GM12878 (cell line): ENCODE results near the gene ARL6IP5. TPM values are rescaled to one million over a fixed set of nuclear protein-coding genes. Genes with fewer than 3 reads are reported as not detected.

Source experiments
- ATAC-seq: fragments of 200-7000 bp; cut with Tn5 transposase; 3 replicates; pipeline ENCODE4 v1.9.1; 2020; ENCODE audit warnings: mild to moderate bottlenecking, moderate library complexity
- BruUV-seq: library from RNA; stranded (reverse); fragments of 400-500 nt; replicated peaks from 2 replicates; lab custom pipeline; 2021; lab: Mats Ljungman, UMichigan
- CTCF ChIA-PET: fragments of 300-600 bp; sonication (Branson Sonifier 250); formaldehyde crosslinking; extraction: SDS; loops from one replicate; lab custom pipeline; 2021; ENCODE audit warnings: inconsistent platforms; lab: Yijun Ruan, JAX
- POLR2A ChIA-PET: fragments of 350-600 bp; formaldehyde crosslinking; extraction: SDS; loops from one replicate; lab custom pipeline; 2021; ENCODE audit warnings: inconsistent platforms; lab: Charles Lee
- RAD21 ChIA-PET: fragments of 300-600 bp; sonication (Branson Sonifier 250); formaldehyde crosslinking; loops from one replicate; lab custom pipeline; 2023; ENCODE audit warnings: antibody characterized with exemption; ENCODE audit not compliant: unreplicated experiment; lab: Charles Lee
- SMC1A ChIA-PET: fragments of 300-600 bp; sonication (Branson Sonifier 250); formaldehyde crosslinking; loops from one replicate; lab custom pipeline; 2023; ENCODE audit not compliant: unreplicated experiment, uncharacterized antibody; lab: Charles Lee
- DNase-seq: peaks from one replicate; pipeline ENCODE4 v3.0.0-alpha.2; 2011; ENCODE audit warnings: low read depth, low spot score
- FAIRE-seq: peaks from 3 replicates; lab custom pipeline; 2011; peaks lifted over from hg19 to GRCh38; lab: Jason Lieb, UNC
- H2AFZ ChIP-seq: 2 replicates; pipeline ENCODE4 v1.6.0; 2011; ENCODE audit warnings: low read depth, low read length, control low read depth; ENCODE audit not compliant: control insufficient read depth
- H3K27ac ChIP-seq: 2 replicates; pipeline ENCODE4 v1.5.1; 2011; ENCODE audit warnings: control low read depth; ENCODE audit not compliant: control insufficient read depth, insufficient read depth
- H3K27me3 ChIP-seq, 2 experiments: replicated peaks in 1 of 2; 2 replicates each; pipeline versions ENCODE4 v1.6.0 to v1.6.1; 2011; ENCODE audit warnings: low read length in 1 of 2; ENCODE audit not compliant: control insufficient read depth in 2 of 2, insufficient read depth in 2 of 2
- H3K36me3 ChIP-seq, 2 experiments: 2 replicates each; pipeline ENCODE4 v1.5.1; 2011; ENCODE audit warnings: low read length in 1 of 2; ENCODE audit not compliant: control insufficient read depth in 2 of 2, insufficient read depth in 2 of 2
- H3K4me1 ChIP-seq: 2 replicates; pipeline ENCODE4 v1.6.1; 2011; ENCODE audit warnings: mild to moderate bottlenecking, low read length, moderate library complexity, mixed read lengths; ENCODE audit not compliant: control insufficient read depth, insufficient read depth
- H3K4me2 ChIP-seq: 2 replicates; pipeline ENCODE4 v1.6.0; 2011; ENCODE audit warnings: control low read depth; ENCODE audit not compliant: control insufficient read depth, insufficient read depth
- H3K4me3 ChIP-seq: fragments of 200-600 bp; sonication (generic); 2 replicates; pipeline ENCODE4 v1.5.1; 2016
- H3K79me2 ChIP-seq: 2 replicates; pipeline ENCODE4 v1.6.0; 2011; ENCODE audit warnings: low read length; ENCODE audit not compliant: control insufficient read depth, insufficient read depth
- H3K9ac ChIP-seq: 2 replicates; pipeline ENCODE4 v1.8.0; 2011; ENCODE audit warnings: low read length, control low read depth, mixed read lengths; ENCODE audit not compliant: control insufficient read depth, insufficient read depth
- H3K9me3 ChIP-seq: replicated peaks from 3 replicates; pipeline ENCODE4 v1.5.1; 2011; ENCODE audit warnings: mild to moderate bottlenecking, low read length; ENCODE audit not compliant: control insufficient read depth, insufficient read depth
- H4K20me1 ChIP-seq: 2 replicates; pipeline ENCODE4 v1.6.0; 2011; ENCODE audit not compliant: control insufficient read depth, insufficient read depth
- DPF2 ChIP-seq: fragments of 450-650 bp; IDR thresholded peaks from 2 replicates; pipeline ENCODE4 v1.6.1; 2017; ENCODE audit warnings: mild to moderate bottlenecking
- EGR1 ChIP-seq, 2 experiments: IDR thresholded peaks; 1 replicate in 1 of 2; 2 replicates in 1 of 2; pipeline ENCODE4 v1.6.1; 2011 to 2012; ENCODE audit warnings: low read depth in 2 of 2, low read length in 2 of 2, borderline replicate concordance in 1 of 2, mild to moderate bottlenecking in 1 of 2, moderate library complexity in 1 of 2
- MEF2B ChIP-seq: fragments of 450-650 bp; IDR thresholded peaks from 2 replicates; pipeline ENCODE4 v1.6.1; 2018; ENCODE audit warnings: mild to moderate bottlenecking, moderate library complexity; ENCODE audit not compliant: partially characterized antibody, poor library complexity, severe bottlenecking
- MTA2 ChIP-seq: fragments of 450-650 bp; IDR thresholded peaks from 2 replicates; pipeline ENCODE4 v1.6.1; 2016; ENCODE audit warnings: low read depth, mild to moderate bottlenecking, moderate library complexity
- NR2C1 ChIP-seq: fragments of 450-650 bp; IDR thresholded peaks from 2 replicates; pipeline ENCODE4 v1.6.1; 2017; ENCODE audit warnings: antibody characterized with exemption, mild to moderate bottlenecking, moderate library complexity
- NR2C2 ChIP-seq: IDR thresholded peaks from 2 replicates; pipeline ENCODE4 v1.6.1; 2011; ENCODE audit warnings: borderline replicate concordance, low read depth; ENCODE audit not compliant: control insufficient read depth, insufficient read length
- NR2F1 ChIP-seq: fragments of 450-650 bp; conservative IDR thresholded peaks from 2 replicates; pipeline ENCODE4 v1.6.1; 2017; ENCODE audit warnings: mild to moderate bottlenecking
- POLR2AphosphoS5 ChIP-seq: IDR thresholded peaks from 2 replicates; pipeline ENCODE4 v1.6.1; 2011; ENCODE audit warnings: mild to moderate bottlenecking, low read length, inconsistent platforms
- POU2F2 ChIP-seq: IDR thresholded peaks from 3 replicates; pipeline ENCODE4 v1.6.1; 2011; ENCODE audit warnings: low read depth, mild to moderate bottlenecking, low read length, borderline replicate concordance
- YBX1 ChIP-seq: fragments of 450-650 bp; IDR thresholded peaks from 2 replicates; pipeline ENCODE4 v1.6.1; 2016; ENCODE audit warnings: antibody characterized with exemption
- YY1 ChIP-seq: IDR thresholded peaks from 2 replicates; pipeline ENCODE4 v1.6.1; 2011; ENCODE audit warnings: low read depth, mild to moderate bottlenecking, low read length
- ZBED1 ChIP-seq: IDR thresholded peaks from 2 replicates; pipeline ENCODE4 v1.6.1; 2016; ENCODE audit warnings: borderline replicate concordance
- ZNF207 ChIP-seq: fragments of 450-650 bp; IDR thresholded peaks from 2 replicates; pipeline ENCODE4 v1.6.1; 2014; ENCODE audit warnings: antibody characterized with exemption, mild to moderate bottlenecking, borderline replicate concordance
- ZNF384 ChIP-seq: IDR thresholded peaks from 2 replicates; pipeline ENCODE4 v1.6.1; 2012; ENCODE audit warnings: low read depth, mild to moderate bottlenecking, low read length, improper control_type of control experiment, borderline replicate concordance
- WGBS: methylation state at CpG from one replicate; pipeline ENCODE4 v1.1.6; 2016; ENCODE audit warnings: low lambda C conversion rate; ENCODE audit not compliant: insufficient replicate concordance, insufficient coverage; ENCODE audit errors: missing lambda C conversion rate; 5-methylcytosine and 5-hydroxymethylcytosine counted together
- in situ Hi-C: fragments of 300-500 bp; cut with MboI; formaldehyde crosslinking; loops from 9 replicates; pipeline ENCODE4 v1.14.3; 2018; ENCODE audit warnings: mixed read lengths
- intact Hi-C: fragments of 100-400 bp; cut with micrococcal nuclease; formaldehyde crosslinking; loops from one replicate; pipeline ENCODE4 v1.14.2; 2022; ENCODE audit not compliant: unreplicated experiment
- polyA plus RNA-seq, 11 experiments: library from polyadenylated mRNA; depleted of rRNA in 4 of 11; unstranded in 6 of 11; stranded (reverse) in 5 of 11; fragments of >200 nt; fragmentation: Nextera tagmentation in 4 of 11; fragmentation: Illumina TruSeq in 1 of 11; extraction: Ambion mirVana in 4 of 11; extraction: Trizol in 1 of 11; gene quantifications; 1 replicate in 1 of 11; 2 replicates in 10 of 11; pipeline versions ENCODE4 v1.2.1 to v1.2.3, GENCODE V29; 2011 to 2016; ENCODE audit warnings: inconsistent platforms in 2 of 11, missing spikeins in 2 of 11, low read depth in 1 of 11
- total RNA-seq, 4 experiments: library from RNA; depleted of rRNA in 3 of 4; stranded (reverse); fragments of >200 nt in 3 of 4; fragmentation: Illumina TruSeq in 1 of 4; extraction: Trizol in 1 of 4; gene quantifications; 2 replicates each; pipeline versions ENCODE4 v1.2.1 to v1.2.3, GENCODE V29; 2013 to 2021
- TF ChIP-seq, protein P1 (sequence below): fragments of 450-650 bp; IDR thresholded peaks from 2 replicates; pipeline ENCODE4 v1.6.1; 2017; ENCODE audit warnings: mild to moderate bottlenecking, moderate library complexity
- TF ChIP-seq, protein P2 (sequence below): fragments of 450-650 bp; formaldehyde crosslinking; IDR thresholded peaks from 2 replicates; pipeline ENCODE4 v1.5.0; 2022; ENCODE audit warnings: mild to moderate bottlenecking, missing genetic modification characterization

The ARL6IP5 gene
- total and polyA plus RNA-seq, 10 of the 15 experiments (the other 5 are each of a cell fraction or from before 2014, with no cell fraction given): 78.2 to 310 (median 148) TPM

DNA sequence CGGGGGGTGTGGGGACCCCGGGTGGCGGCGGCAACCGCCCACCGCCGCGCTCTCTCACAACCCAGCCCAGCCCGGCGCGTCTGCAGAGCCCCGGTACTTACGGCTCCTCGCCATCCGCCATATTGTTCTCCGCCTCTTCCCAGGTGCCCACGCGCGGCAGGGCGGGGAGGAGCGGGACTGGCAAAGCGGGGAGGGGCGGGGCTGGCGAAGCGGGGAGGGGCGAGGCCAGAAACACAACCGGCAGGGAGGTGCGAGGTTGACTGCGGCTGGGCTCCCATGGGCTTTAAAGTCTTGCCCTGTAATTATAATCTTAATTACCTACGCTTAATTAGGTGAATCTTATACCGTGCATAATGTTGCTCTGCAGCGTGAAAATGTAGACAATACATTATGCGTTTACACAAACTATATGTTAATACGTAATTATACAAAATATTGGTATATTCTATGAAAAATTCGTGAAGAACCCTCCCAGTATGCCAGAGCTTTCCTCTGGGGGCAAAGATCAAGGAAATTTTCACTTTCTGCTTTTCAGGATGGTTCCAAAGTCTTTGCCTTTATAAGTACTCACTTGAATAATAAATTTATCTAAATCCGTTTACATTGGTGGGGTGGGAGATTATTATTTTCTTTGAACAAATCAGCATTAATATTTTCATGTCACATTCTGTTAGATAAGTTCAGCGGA is 4.4 kb upstream of the ARL6IP5 start, which contains the start of gene UBA3:
UBA3 (minus strand) TSS at position 133 of the 688 bp plus-strand sequence; CDS start at position 121, 12 bp downstream.
- CTCF ChIA-PET: interaction anchor here (2.5 kb wide), 1 partner anchor 36 kb away, joined by 7 read pairs; no protein-coding TSS in a partner anchor
- FAIRE-seq (no peak), ATAC-seq (peak; percentile 70), DNase-seq (no peak)
- SMC1A ChIA-PET: interaction anchor here (1.1 to 19.6 kb wide), 5 partner anchors 13 to 85 kb away, joined by 3 to 234 read pairs (median 5); partner anchors contain the start of gene TMF1
- Histone ChIP-seq H3K4me2 (peak within 1 kb of the TSS; percentile 85), H3K79me2 (peaks cover 44% of the 10 kb centered on the region), H3K4me1 (peaks cover 31% of the 10 kb centered on the region), H3K27ac (peak within 1 kb of the TSS; percentile 53), H4K20me1 (no peaks in the 10 kb centered on the region), H3K27me3 (no peaks in the 10 kb centered on the region), H3K9ac (peak within 1 kb of the TSS; percentile 77), H3K9me3 (no peaks in the 10 kb centered on the region), H2AFZ (no peak within 1 kb of the TSS), H3K4me3 (peak within 1 kb of the TSS; percentile 89), H3K36me3 (no peaks in the 10 kb centered on the region)
- under 1% methylated on average over 23 of the region's 37 CpGs for WGBS
- RAD21 ChIA-PET: interaction anchor here (0.6 to 16.7 kb wide), 6 partner anchors 9 to 1389 kb away, joined by 3 to 152 read pairs (median 7); partner anchors contain the start of gene TMF1
- no TSS peak for BruUV-seq
- intact Hi-C loops (loop anchor here (5.0 to 10.0 kb wide), 2 partner anchors 122 to 1426 kb away; partner anchors contain the start of gene SUCLG2), in situ Hi-C loops (no loop called here)
- POLR2A ChIA-PET: interaction anchor here (1.1 to 4.2 kb wide), 2 partner anchors 11 to 14 kb away, joined by 6 to 14 read pairs; no protein-coding TSS in a partner anchor
- TF ChIP-seq NR2F1 (0 out of 2 replicates have a peak, but pooled peaks have one; percentile 12), MEF2B (peak; percentile 87), NR2C2 (no peak), MTA2 (peak; percentile 85), YY1 (peak; percentile 97), POU2F2 (peak; percentile 29; the same call in 1 of the 3 replicates), ZNF384 (no peak), ZNF207 (no peak), DPF2 (0 out of 2 replicates have a peak, but pooled peaks have one; percentile 13), YBX1 (no peak), POLR2AphosphoS5 (peak; percentile 66), ZBED1 (no peak), EGR1 (IDR thresholded peaks at IDR 0.05; ENCODE audit: borderline replicate concordance in 1 of 2, low read depth in 2 of 2, low read length in 2 of 2) (peak in 1 of 2 experiments; percentile 63; a peak in 1 of 3 replicates), NR2C1 (no peak)
- TF ChIP-seq, protein P1, sequence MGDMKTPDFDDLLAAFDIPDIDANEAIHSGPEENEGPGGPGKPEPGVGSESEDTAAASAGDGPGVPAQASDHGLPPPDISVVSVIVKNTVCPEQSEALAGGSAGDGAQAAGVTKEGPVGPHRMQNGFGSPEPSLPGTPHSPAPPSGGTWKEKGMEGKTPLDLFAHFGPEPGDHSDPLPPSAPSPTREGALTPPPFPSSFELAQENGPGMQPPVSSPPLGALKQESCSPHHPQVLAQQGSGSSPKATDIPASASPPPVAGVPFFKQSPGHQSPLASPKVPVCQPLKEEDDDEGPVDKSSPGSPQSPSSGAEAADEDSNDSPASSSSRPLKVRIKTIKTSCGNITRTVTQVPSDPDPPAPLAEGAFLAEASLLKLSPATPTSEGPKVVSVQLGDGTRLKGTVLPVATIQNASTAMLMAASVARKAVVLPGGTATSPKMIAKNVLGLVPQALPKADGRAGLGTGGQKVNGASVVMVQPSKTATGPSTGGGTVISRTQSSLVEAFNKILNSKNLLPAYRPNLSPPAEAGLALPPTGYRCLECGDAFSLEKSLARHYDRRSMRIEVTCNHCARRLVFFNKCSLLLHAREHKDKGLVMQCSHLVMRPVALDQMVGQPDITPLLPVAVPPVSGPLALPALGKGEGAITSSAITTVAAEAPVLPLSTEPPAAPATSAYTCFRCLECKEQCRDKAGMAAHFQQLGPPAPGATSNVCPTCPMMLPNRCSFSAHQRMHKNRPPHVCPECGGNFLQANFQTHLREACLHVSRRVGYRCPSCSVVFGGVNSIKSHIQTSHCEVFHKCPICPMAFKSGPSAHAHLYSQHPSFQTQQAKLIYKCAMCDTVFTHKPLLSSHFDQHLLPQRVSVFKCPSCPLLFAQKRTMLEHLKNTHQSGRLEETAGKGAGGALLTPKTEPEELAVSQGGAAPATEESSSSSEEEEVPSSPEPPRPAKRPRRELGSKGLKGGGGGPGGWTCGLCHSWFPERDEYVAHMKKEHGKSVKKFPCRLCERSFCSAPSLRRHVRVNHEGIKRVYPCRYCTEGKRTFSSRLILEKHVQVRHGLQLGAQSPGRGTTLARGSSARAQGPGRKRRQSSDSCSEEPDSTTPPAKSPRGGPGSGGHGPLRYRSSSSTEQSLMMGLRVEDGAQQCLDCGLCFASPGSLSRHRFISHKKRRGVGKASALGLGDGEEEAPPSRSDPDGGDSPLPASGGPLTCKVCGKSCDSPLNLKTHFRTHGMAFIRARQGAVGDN: 0 out of 2 replicates have a peak, but pooled peaks have one; percentile 22
- TF ChIP-seq, protein P2, sequence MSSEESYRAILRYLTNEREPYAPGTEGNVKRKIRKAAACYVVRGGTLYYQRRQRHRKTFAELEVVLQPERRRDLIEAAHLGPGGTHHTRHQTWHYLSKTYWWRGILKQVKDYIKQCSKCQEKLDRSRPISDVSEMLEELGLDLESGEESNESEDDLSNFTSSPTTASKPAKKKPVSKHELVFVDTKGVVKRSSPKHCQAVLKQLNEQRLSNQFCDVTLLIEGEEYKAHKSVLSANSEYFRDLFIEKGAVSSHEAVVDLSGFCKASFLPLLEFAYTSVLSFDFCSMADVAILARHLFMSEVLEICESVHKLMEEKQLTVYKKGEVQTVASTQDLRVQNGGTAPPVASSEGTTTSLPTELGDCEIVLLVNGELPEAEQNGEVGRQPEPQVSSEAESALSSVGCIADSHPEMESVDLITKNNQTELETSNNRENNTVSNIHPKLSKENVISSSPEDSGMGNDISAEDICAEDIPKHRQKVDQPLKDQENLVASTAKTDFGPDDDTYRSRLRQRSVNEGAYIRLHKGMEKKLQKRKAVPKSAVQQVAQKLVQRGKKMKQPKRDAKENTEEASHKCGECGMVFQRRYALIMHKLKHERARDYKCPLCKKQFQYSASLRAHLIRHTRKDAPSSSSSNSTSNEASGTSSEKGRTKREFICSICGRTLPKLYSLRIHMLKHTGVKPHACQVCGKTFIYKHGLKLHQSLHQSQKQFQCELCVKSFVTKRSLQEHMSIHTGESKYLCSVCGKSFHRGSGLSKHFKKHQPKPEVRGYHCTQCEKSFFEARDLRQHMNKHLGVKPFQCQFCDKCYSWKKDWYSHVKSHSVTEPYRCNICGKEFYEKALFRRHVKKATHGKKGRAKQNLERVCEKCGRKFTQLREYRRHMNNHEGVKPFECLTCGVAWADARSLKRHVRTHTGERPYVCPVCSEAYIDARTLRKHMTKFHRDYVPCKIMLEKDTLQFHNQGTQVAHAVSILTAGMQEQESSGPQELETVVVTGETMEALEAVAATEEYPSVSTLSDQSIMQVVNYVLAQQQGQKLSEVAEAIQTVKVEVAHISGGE: no peak
